ENCODE data around the gene CCNY.

The CCNY gene

DNA sequence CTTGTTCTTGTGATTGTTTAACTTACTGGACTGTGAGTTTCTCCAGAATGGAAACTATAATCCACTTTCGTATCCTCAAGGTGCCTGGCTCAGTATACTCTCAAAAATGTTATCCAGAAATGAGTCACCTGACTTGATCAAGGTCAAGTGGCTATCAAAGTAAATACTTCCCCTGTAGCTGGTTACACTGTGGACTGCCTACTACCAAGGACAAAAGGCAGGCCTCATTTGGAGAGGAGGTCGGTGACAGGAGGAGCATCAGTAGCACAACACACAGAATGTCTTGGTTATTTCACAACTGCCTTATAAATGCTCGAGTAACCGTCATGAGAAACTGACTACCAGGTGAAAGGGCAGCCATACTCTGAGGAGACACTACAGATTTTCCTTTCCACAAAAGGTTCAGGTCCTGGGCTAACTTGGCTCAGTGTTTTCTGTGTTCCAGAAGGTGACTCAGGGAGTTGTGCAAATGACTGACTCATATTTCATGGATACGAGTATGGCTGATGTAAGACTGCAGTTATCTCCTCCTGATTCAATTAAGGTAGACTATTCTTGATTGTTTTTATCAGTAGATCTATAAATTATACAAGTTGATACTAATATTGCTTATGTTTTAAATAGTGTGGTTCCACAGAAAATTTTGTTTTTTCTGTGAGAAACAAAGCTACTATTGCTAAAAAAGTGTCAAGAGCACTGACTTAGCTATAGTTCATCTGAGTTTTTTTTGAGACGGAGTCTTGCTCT, 4.2 kb upstream of the CCNY start:
- DNase-seq (ENCODE audit: low read depth, low spot score), result no peak

DNA sequence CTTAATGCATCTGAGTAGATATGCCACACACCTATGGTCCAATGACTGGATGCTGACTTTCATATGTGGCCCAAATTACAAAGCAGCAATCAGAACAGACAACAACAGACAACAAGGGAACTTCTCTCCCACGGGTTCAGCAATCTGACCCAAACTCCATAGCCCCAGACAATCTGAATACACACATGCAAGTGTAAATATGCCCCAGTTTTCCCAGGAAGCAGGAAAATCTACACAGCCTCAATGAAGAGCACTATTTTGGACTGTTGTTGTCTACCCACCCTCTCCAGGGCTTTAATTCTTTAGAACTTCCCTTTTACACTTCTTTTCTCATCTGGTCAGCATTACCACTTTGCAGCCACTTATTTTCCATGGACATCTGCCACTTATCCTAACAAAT, 2.0 kb upstream of the CCNY start:
- DNase-seq (ENCODE audit: low read depth, low spot score), result no peak

DNA sequence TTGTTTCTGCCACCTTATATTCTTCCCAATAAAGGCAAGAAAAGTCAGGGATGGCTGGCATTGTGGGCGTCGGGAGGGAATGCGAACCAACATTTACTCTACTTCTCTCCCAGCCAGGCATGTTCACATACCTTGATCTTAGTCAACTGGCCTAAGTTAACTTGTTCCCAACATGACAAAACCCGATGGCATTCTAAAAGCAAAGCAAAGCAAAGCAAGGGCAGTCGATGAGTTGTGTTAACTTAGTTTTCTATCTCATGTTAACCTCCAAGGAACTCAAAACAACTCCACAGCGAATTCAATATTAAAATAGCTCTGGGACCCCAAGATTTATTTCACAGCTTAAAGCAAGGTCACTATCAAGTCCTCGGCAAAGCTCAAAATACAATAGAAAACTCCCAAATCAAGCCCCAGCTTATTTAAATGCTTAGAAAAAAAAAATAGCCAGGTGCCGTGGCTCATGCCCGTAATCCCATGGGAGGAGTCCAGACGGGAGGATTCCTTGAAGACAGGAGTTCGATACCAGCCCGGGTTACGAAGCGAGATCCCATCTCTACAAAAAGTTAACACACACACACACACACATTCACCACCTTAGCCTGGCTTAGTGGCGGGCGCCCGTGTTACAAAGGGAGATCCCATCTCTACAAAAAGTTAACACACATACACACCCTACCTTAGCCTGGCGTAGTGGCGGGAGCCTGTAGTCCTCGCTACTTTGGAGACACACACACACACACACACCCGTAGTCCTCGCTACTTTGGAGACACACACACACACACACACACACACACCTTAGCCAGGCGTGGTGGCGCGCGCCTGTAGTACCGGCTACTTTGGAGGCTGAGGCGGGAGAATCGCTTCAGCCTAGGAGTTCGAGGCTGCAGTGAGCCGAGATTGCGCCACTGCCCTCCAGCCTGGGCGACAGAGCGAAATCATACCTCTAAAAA, 901 bp upstream of the CCNY start:
- DNase-seq (ENCODE audit: low read depth, low spot score), result no peak

DNA sequence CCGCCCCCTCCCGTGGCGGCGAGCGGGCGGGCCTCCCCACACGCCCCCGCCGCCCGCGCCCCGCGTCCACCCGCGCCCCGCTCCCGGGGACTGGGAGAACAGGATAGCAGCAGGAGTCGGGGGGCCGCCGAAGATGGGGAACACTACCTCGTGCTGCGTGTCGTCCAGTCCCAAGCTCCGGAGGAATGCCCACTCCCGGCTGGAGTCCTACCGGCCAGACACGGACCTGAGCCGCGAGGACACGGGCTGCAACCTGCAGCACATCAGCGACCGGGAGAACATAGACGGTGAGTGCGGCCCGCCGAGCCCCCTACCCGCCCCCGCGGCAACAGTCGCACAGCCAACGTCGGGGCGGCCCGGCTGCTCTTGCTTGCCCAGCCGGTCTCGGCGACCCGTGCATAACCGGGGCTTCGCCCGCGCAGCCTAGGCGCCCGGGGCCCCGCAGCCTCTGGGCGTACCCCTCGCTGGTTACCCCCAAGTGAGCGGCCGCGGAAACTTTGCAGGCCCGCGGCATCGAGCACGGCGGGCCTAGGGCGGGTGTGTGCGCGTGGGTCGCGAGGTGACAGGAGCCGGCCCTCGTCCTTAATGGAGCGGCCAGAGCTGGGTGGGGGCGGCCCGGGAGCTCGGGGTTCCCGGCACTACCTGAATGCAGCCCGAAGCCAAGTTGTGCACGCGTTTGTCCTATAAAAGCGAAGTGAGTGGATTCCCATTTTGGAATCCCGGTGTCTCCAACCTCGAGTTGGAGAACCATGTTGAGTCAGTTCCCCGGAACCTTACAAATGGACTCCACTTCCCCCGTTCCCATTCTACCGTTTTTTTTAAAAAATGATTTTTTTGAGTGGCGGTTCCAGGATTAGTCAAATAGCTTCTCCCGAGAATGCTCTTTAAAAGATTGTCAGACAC, 863 bp downstream of the CCNY start:
- DNase-seq (ENCODE audit: low read depth, low spot score), result no peak

DNA sequence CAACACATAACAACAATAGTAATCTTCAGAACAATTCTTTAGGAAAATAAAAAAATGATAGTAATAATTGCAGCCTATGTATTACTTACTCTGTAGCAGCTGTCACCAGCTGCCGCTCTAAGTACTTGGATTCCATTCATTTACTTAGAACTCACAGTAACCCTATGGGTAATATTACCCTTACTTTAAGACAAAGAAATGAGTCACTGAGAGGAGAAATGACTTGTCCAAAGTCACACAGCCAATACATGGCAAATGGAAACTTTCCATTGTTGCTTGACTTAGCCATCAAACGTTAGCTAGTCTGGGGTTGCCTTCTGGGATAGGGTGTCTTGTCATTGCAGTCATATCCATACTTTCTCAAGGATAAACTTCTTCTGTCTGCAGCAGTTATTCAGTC, 3.6 kb downstream of the CCNY start:
- no peak for DNase-seq (ENCODE audit: low read depth, low spot score)

DNA sequence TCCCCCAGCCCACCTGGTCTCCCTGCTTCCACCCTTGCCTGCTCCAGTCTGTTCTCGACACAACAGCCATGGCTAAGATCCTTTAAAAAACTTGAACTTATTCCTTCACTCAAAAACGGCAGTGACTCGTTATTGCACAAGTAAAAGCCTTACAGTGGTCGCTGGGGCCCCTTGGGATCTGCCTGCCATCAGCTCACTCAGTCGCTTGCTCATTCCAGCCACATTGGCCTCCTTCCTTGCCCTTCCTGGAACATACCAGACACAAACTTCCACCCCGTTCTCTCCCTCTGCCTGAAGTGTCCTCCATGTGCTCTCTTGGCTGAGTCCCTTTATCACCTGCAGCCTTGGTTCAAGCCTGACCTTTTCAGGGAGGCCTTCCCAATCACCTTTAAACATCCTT, 4.7 kb downstream of the CCNY start:
- no peak for DNase-seq (ENCODE audit: low read depth, low spot score)

DNA sequence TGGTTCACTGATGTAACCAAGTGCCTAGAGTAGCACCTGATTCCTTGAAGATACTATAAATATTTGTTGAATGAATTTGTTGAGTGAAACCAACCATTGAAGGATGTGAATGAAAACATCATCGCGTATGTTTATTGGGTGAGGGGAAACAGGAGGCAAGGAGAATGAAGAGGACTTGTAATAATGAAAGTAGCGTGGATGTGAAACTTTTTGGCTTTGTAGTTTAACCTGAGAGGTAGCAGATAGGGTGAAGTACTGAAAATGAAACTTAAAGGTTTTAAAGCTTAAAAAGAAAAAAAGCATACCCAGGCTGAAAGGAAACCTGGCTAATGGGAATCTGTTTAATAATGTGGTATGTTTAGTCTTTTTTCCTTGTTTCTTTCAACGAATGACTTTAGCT, 5.2 kb downstream of the CCNY start:
- no peak for DNase-seq (ENCODE audit: low read depth, low spot score)

DNA sequence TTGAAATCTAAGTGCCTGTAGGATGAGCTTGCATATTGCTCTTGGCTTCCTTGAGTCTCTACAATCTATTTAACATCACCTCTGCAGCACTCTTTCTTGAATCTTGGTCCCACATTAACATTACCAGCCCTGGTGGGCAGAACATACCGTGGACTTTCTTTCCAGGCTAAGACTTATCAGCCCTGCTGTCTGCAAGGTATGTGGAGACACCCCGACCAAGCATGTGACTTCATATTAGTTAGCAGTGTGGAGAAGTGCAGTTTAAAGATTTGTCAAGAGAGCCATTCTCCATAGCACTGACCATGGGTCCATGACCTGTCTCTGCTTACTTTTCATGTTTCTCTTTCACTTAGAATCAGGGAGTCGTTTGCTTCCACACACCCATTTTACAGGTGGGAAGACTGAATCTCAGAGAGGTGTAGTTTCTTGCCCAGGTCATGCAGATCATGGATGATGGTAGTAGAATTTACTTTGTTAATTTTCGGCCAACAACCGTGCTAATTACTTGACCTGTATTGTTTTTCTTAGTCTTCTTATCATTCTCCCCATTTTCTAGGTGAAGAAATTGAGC, 6.0 kb downstream of the CCNY start:
- no peak for DNase-seq (ENCODE audit: low read depth, low spot score)

DNA sequence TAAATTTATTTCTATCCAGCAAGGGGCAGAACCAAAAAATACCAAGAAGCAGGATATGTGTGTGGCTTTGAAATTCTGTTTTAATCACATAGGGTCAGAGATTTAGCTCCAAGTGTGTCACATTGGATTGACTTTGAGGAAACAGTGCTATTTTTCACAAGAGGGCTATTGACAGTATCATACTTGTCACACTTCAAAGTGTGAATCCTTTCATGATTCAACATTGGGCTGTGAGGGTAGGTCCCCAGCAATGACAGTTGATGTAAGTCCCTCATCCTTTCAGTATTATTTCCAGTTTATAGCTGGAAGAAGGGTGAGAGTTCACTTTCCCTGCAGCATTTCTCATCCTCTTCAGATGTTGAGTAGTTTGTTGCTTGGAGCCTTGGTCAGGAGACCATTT, 7.4 kb downstream of the CCNY start:
- no peak for DNase-seq (ENCODE audit: low read depth, low spot score)

DNA sequence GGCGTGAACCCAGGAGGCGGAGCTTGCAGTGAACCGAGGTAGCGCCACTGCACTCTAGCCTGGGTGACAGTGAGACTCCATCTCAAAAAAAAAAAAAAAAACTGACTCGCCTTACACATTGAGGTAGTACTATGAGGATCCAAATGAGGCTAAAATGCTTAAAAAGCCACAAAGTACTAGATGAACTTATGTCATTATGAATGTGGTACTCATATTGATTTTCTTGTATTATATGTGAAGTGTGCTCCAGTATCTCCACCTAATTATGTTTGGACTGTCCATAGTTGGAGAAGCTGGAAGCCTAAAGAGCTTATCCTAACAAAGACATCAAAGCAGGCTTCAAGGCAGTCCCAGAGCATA, 9.1 kb downstream of the CCNY start:
- no peak for DNase-seq (ENCODE audit: low read depth, low spot score)

DNA sequence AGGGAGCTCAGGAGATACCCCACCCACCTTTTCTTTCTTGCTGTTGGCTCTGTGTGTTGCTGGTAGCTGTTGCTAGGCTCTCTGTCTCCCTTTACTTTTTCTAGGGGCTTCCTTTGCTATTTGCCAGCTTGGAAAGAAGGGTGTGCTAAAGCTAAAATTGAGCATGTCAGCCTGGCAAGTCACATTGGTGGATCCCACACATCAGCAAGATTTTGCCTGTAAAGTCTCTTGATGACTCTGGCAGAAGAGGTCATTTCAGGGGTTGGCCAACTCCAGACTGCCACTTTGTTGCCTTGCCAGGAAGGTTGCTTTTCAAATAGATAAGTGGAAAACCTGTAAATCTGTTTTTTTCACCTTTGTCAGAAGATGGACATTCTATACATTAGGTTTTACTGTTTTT, 9.9 kb downstream of the CCNY start:
- DNase-seq (ENCODE audit: low read depth, low spot score), result no peak

DNA sequence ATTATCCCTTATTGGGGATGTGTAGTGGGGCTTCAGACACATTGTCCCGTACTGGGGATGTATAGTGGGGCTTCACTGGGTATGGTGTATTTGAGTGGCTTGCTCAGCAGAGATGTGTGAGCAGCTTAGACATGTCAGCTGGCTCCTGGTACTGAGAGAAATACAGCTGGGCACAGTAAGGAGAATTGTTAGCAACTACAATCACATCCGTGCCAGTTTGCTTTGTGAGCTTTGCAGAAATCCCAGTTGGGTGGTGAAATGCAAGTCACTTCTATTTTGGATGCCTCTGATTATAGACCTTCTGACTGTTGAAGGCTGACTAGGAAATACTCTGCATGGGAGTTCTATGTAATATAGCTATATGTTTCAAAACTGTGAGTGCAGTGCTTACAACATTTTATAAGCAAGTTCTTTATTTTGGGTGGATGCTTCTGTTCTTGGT, 10.8 kb downstream of the CCNY start:
- DNase-seq (ENCODE audit: low read depth, low spot score), result no peak

DNA sequence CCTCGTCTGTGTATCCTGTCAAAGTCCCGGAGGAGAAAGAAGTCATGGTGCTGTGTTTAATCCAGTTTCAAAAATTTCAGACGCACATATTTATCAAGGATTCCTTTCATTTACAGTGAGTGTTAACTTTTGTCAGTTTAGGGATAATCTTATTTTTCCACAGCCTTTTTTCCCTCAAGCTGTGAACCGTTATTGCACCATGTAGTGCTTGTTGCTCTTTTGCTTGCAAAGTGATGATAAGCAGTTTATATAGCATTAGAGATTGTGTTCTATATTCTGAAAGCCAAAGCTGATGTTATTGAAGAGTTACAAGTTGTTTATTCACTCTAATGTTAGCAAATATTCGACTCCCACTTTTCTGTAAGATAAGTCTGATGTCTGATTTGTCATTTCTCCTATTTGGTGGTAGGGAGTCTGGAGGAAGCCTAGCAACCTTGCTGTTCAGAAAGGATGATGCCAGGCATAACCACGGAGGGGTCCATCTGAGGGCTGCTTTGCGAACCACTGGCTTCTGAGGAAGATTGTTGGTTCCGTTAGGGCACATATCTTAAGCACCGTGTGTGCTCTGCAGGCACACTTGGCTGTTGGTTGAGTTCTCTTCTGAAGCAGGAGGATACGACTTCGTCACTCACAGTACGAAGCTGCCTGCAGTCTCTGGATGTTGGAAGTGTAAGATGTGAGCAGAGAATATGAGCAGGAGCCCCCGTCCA, 11.7 kb downstream of the CCNY start:
- DNase-seq (ENCODE audit: low read depth, low spot score), result no peak

DNA sequence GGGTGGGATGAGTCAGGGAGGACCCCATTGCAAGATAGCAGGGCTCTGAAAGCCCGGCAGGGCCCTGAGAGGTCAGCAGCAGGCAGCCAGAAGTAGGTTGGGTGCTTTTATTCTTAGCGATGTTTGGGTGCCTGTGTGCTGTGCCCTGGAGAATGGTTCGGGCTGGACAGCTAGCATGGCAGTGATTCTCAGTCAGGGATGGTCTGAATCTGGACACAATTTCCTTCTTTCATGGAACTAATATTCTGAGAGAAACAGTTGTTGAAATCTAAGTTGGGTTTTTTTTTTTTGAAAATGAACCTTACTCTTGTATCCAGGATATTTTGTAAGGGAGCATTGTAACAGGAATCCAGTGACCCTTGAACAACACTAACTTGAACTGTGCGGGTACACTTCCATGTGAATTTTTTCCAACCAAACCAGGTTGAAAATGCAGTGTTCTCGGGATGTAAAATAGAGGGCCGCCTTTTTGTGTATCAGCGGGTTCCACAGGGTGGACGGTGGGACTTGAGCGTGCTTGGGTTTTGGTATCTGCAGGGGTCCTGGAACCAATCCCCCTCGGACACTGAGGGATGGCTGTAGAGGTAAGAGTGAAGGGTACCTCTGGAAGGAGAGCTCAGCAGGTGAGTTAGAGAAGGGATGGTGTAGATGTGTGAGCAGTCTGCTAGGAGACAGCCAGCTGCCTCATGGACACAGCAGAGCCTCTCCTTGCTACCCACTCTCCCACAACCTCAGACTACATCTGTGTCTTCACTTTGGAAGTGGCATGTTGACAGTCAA, 12.5 kb downstream of the CCNY start:
- no peak for DNase-seq (ENCODE audit: low read depth, low spot score)

DNA sequence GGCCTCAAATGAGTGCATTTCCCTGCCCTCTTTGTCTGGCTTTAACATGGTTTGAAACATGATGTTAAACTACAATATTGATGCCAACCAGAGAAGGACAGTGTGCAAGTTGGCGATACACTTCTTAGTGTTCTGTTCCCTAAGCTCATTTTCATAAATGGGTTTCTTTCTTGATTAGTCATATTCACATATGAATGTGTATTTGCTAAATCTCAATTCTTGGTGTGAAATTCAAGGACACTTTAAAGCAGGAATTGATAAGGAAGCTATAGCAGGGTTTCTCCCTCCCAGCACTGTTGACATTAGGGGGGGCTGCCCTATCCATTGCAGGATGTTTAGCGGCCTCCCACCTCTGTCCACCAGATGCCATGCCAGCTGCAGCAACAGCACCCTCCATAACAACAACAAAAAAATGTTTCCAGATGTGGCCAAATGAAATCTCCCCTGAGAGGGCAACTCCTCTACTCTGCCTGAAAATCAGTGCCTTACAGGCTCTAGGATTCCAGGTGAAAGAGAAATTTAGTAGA, 13.1 kb downstream of the CCNY start:
- no peak for DNase-seq (ENCODE audit: low read depth, low spot score)

DNA sequence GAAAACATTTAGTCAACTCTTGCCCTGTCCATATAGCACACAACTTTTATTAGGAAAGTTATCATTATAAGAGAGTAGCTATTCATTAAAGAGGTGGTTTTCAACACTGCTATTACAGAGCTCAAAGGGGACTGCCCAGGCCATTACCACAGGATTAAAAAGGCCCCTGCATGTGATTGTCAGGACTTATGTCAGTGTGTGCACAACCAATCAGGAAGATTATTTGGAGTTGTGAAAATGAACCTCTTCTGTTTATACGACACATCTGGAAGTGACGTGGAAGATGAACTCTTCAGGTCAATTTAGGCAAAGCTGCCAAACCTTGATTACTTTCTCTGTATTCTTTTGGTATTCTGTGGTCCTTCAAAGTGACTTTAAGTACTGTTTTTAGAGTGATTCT, 14.7 kb downstream of the CCNY start:
- DNase-seq (ENCODE audit: low read depth, low spot score), result no peak

DNA sequence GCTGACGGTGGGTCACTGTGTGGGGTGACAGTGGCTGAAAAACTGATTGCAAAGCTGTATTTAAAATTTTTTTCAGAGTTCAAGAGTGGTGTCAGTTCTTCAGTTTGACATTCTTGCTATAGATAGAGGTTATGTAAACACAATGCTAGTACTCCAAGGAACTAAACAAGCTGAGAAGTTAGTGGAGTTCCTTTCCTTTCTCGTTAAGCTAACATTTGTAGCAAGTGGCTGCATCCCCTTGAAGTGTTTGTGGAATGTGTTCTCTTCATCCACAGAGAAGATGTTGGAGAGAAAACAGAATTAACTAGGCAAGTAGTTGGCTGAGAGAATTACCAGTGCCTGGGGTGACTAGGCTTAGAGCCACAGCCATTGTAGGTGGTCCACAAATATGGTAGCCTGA, 15.8 kb downstream of the CCNY start:
- no peak for DNase-seq (ENCODE audit: low read depth, low spot score)

DNA sequence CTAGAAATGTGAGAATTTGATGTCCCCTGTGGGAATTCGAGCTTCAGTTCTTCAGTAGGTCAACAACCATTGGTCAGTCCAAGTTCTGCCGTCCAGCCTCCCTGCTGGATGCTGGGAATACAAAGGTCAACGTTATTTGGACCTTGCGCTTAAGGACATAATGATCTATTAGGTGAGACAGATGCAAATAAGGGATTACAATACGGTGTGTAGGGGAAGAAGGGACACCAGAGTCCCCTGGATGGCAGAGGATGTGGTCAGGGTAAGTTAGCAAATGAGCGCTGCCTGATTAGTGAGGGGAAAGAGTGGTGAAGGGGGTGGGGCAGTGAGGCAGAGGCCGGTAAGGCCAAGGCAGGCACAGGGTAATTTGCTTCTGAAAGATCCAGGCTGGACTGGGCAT, 16.2 kb downstream of the CCNY start:
- no peak for DNase-seq (ENCODE audit: low read depth, low spot score)

DNA sequence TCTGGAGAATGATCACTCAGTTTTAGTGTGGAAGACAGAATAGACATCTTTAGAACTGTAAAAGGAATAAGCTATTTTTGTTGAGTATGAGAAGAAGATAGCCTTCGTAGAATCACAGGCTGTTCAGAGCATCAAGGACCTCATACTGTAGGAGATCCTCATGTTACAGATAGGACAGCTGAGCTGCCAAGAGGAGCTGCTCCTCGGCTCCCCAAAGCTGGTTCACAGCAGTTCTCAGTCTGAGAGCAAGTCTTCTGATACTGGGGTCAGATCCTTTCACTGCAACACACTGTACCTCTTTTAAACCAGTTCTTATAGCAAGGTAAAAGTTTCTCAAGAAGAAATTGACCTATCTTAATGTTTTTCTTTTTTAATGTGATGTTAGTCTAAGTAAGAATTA, 17.1 kb downstream of the CCNY start:
- DNase-seq (ENCODE audit: low read depth, low spot score), result no peak

DNA sequence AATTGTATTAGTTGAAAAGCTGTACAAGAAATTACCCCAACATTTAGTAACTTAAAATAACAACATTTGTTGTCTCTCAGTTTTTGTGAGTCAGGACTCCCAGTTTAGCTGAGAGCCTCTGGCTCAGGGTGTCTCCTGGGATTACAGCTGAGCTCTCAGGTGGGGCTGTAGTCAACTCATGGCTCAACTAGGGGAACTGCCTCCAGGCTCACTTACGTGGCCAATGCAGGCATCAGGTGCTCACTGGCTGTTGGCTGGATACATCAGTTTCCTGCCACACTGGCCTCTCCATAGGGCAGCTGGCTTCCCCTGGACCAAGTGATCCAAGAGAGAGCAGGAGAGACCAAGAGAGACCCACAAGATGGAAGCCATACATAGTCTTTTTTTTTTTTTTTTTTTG, 17.5 kb downstream of the CCNY start:
- DNase-seq (ENCODE audit: low read depth, low spot score), result no peak

Measured in activated naive CD8-positive, alpha-beta T cell treated with anti-CD3 and anti-CD28 coated beads, Interleukin-2, amount 50 U/mL, for 16 hours (primary cell).